GM18498 (cell line): Measurements from ENCODE around the gene CAPN13.

Experiments
- ATAC-seq: cut with Tn5 transposase; IDR thresholded peaks from one replicate; pipeline ENCODE4 v1.9.1; 2021; ENCODE audit warnings: mild to moderate bottlenecking, moderate library complexity; ENCODE audit not compliant: unreplicated experiment

The CAPN13 gene

GRCh38 chr2:30765876-30766470 is 41.3 kb downstream of the CAPN13 start:
- no peak for ATAC-seq

- ATAC-seq, result no peak
These were observed 42.1 kb downstream of the CAPN13 start for GRCh38 chr2:30765191-30765590.

DNA sequence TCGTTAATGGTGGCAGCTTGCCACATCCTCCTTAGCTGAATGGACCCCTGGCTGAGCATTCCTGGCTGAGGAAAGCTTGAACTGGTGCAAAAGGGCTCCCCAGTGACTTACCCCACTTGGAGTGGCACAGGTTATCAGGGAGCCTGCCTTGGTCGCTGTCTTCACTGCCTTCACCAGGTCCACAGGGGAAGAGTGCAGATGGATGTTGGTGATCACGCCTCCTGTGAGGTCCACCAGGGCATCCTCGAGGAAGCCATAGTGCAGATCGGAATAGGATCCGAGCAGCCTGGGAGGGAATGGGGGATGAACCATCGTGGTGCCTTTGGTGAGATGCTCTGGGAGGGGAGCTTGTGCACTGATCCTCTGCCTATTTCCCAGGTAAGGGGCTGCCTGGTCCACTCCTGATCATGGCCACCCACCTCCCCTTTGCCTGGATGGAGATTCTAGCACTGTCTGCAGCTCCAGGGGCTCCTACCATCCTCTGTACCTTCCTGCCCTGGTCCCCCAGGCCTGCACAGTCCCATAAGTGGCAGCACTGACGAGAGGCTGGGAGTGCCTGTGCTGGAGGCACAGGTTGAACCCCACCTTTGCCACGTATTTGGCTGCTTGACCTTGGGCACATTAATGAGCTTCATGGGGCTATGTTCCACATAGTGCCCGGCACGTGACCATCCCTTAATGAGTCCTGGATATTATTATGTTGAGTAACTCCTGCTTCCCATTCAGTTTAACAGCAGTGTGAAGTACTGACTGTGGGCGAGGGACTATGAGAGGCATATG is 43.0 kb downstream of the CAPN13 start:
- no peak for ATAC-seq

- no peak for ATAC-seq
These were observed 44.0 kb downstream of the CAPN13 start for GRCh38 chr2:30763151-30763660.

- no peak for ATAC-seq
These were observed 46.0 kb downstream of the CAPN13 start for GRCh38 chr2:30761226-30761625.

- ATAC-seq, result no peak
These were observed 47.8 kb downstream of the CAPN13 start for GRCh38 chr2:30759481-30759880.

DNA sequence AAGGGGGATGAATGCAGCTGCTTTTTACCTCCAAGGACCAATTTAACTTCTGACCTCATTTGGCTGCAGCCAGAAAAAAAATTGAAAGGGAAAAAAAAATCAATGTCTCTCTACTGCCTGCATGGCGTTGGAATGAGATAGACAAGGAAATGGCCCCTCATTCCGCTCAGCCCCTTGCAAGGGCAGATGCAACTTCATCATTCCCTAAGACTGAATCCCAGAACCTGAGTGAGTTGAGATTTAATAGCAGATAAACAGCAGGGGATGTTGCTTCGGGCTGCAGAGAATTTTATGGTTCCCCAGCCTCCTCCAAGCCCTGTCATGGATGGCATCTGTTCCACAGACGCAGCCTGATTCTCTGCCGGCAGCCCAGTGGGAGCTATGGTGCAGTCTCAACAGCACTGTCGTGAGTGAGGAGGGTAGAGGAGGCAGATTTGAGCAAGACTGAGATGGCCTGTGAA is 49.0 kb downstream of the CAPN13 start:
- ATAC-seq, result no peak

DNA sequence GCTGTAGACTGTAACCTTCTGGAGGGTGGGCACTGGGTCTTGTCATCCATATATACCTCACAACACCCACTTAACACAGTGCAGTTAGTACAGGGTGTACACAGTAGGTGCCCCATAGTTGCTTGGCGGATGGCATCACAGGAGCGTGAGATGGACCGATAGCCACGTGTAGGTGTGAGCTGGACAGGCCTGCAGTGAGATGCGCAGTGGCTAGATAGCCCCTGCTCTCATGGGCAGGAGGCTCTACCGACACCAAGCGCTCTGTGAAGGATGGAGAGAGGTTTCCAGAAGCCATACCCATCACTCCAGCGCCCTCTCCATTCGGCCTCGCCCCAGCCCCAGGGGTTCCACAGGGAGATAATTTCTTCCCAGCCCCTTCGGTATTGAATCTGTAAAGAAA is 49.5 kb downstream of the CAPN13 start:
- no peak for ATAC-seq

DNA sequence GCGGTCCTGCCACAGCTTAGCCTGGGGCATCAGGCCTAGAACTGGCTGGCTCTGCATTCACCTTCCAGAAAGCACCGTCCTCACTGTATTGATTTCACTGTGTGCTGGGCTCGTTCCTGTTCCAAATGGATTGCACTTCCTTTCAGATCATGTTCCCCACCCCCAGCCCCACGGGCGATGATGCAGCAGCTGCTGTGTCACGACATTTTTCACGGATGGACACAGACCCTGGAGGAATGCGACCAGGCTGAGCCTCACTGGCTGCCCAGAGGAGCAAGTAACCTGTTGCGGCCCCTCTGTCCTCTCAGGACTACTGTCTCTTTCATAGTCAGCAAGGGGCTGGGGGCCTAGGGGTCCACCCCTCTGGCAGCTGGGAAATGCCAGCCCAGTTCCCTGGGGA is 50.3 kb downstream of the CAPN13 start:
- ATAC-seq, result no peak

- ATAC-seq, result no peak
These were observed 51.1 kb downstream of the CAPN13 start for GRCh38 chr2:30756051-30756719.

GRCh38 chr2:30753630-30754029 is 53.6 kb downstream of the CAPN13 start:
- no peak for ATAC-seq

DNA sequence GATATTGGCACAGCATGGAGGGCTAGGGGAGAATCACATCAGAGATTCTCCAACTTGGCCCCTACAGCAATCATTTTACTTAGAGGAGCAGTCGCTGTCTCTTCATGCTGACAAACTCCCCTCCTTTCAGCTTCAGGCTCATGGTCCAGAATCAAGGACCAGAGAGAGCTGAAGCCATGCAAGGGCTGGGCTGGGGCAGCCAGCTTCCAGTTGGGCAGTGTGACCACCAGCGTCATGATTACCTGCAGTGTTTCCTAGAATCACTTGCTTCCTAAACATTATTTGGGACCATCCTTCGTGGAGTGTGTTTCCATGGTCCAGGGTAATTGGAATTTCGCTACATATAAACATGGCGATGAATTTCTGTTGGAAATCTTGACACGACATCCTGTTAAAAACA is 54.4 kb downstream of the CAPN13 start:
- no peak for ATAC-seq

GRCh38 chr2:30747206-30747605 is 60.0 kb downstream of the CAPN13 start:
- ATAC-seq, result no peak

GRCh38 chr2:30744823-30745222 is 62.4 kb downstream of the CAPN13 start:
- no peak for ATAC-seq

DNA sequence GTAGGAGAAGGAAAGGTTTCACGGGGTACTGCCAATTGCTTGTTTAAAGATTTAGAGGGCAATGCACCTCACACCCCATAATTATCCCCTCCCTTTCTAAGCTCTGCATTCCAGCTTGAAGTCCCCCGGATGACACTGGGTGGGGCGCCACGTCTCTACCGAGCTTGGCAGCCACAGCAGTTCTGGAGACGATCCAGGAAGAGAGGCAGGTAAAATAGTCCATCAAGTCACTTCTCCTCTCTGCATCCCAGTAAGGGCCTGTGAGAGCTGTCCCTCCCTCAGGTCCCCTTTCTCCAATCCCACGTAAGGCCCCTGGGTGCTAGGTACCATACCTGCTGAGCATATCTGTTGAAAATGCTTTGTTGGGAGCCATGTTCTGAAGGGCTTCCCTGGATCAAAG is 65.7 kb downstream of the CAPN13 start:
- ATAC-seq, result no peak

GRCh38 chr2:30738141-30738911 is 68.9 kb downstream of the CAPN13 start:
- ATAC-seq, result no peak

DNA sequence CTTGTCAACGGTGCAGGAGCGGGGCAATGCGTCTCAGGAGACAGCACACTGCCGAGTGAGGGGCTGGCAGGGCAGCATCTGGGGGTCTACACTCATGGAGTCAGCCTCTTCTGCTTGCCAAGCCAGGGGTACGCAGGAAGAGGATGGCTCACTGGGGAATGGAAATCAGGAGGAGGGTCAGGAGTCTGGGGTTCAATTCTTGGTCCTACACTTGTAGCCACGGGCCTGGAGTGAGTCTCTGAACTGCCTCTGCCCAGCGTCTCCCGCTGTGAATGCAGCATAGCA is 70.0 kb downstream of the CAPN13 start:
- ATAC-seq, result no peak

GRCh38 chr2:30736461-30737325 is 70.6 kb downstream of the CAPN13 start:
- ATAC-seq, result no peak

DNA sequence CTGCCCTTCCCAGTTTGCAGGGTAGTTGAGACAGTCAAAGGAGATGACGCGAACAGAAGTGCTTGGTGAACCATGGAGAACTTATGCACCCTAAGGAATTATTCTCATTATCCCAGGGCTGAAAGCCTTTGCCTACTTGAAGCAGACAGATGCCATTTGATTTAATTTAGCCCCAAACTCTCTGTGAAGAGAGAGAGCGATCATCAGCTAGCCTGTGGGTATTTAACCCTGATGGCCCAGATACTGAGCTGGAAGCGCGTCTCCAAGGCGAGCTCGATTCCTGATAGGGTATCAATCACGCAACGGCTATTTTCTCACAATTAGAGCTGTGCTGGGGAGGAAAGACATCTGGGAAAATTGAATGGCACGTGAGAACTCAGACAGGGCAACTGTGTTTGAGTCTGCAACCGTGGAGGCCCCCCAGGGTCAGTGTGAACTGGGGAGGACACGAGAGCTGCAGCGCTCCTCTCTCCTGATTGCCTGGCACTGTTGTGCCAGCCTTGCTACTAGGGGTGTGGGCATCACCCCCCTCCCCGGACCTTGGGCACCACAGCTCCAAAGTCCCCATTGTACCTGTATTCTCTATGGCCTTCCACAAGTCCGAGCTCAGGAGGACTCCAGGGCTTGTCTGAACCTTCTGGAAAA is 73.2 kb downstream of the CAPN13 start:
- no peak for ATAC-seq

DNA sequence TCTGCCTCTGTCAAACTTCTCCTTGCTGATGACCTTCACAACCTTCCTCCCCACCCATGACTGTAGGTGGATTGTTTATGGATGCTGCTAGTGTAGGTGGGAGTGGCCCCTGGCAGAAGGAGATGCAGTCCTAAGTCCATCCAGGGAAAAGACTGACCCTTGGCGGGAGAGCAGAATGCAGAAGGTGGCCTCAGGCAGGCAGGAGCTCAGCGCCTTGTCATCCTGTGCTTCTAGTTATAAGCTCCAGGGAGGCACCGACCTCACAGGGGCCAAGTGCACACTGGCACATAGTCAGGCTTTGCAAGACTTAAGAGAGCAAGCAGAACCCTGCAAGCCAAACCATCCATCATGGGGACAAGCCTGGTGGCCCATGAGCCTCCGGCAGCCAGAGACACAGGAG is 74.4 kb downstream of the CAPN13 start:
- no peak for ATAC-seq
